Measurements from ENCODE around the gene GPC3.

GRCh38 chrX:133810925-133811324 lies 174.5 kb downstream of the GPC3 start:
- TF ChIP-seq CTCF (IDR thresholded peaks at IDR 0.05), result no peak
- TF ChIP-seq POLR2A (IDR thresholded peaks at IDR 0.05), result no peak
